ENCODE results near the gene CAMTA1. TPM values are rescaled to one million over a fixed set of nuclear protein-coding genes. Genes with fewer than 3 reads are reported as not detected.

CAMTA1 gene
- total and polyA plus RNA-seq, 9 of the 15 experiments (the other 6 are each of a cell fraction or from before 2014, with no cell fraction given), result 43.9 to 161 (median 65.9) TPM

- in situ Hi-C loops (cut with MboI), result no loop called here
- peaks cover 32 to 84% of the 10 kb centered on the region in 2 experiments; a peak in 4 of 5 replicates for H3K27me3 ChIP-seq (ENCODE audit: control insufficient read depth in 2 of 2, insufficient read depth in 2 of 2, low read length in 2 of 2)
- no peaks in the 10 kb centered on the region for H3K9me3 ChIP-seq (replicated peaks; ENCODE audit: control insufficient read depth, insufficient read depth, low read depth, low read length)
- H3K9me1 ChIP-seq (ENCODE audit: control insufficient read depth, insufficient read depth, low read length), result no peaks in the 10 kb centered on the region
- ChIA-PET CTCF (ENCODE audit: low intra/inter-chr PET ratio) (no interaction called here), POLR2A (no interaction called here)
- H3K4me3 ChIP-seq, result no peak overlapping the region
- peaks cover 11% of the 10 kb centered on the region for H4K20me1 ChIP-seq (replicated peaks; ENCODE audit: control insufficient read depth, insufficient read depth, low read length)
- BruUV-seq (replicated peaks), result no TSS peak
- no peaks in the 10 kb centered on the region for H3K36me3 ChIP-seq (ENCODE audit: control insufficient read depth, insufficient read depth, low read length)
- WGBS (ENCODE audit: insufficient coverage, low coverage, missing lambda C conversion rate), result 1% methylated on average over 30 of the region's 30 CpGs
- no peaks in the 10 kb centered on the region for H3K4me1 ChIP-seq (replicated peaks in 1 of 2; ENCODE audit: control insufficient read depth in 2 of 2, insufficient read depth in 2 of 2, low read length in 2 of 2)
- no peak overlapping the region for H3K27ac ChIP-seq (ENCODE audit: extremely low read depth, low read depth, low read length)
- DNase-seq (ENCODE audit: extremely low read depth in 1 of 4, low spot score in 3 of 4), result no peak
- no peak overlapping the region for H3K4me2 ChIP-seq (ENCODE audit: insufficient read depth, low read length)
- H2AFZ ChIP-seq (ENCODE audit: low read depth, low read length), result no peak overlapping the region
- FAIRE-seq, result no peak
- TF ChIP-seq NR0B1 (IDR thresholded peaks at IDR 0.05; ENCODE audit: partially characterized antibody) (no peak), RREB1 (CRISPR knock-in tag; IDR thresholded peaks at IDR 0.05) (no peak), UBTF (IDR thresholded peaks at IDR 0.05; ENCODE audit: borderline replicate concordance in 1 of 2, low read depth in 2 of 2, low read length in 2 of 2) (no peak), MED1 (CRISPR knock-in tag; IDR thresholded peaks at IDR 0.05; ENCODE audit: borderline replicate concordance) (no peak), CHD4 (IDR thresholded peaks at IDR 0.05; ENCODE audit: insufficient read depth, insufficient replicate concordance, low read depth, low read length, poor library complexity, severe bottlenecking) (no peak), NR1H2 (CRISPR knock-in tag; IDR thresholded peaks at IDR 0.05) (no peak), PHF8 (IDR thresholded peaks at IDR 0.05; ENCODE audit: borderline replicate concordance, low read length) (no peak), ZNF76 (CRISPR knock-in tag; IDR thresholded peaks at IDR 0.05; ENCODE audit: borderline replicate concordance) (no peak)
- no peak for ATAC-seq
- intact Hi-C loops (cut with micrococcal nuclease), result loop anchor here (10.0 kb wide), 1 partner anchor 190 kb away; no protein-coding TSS in a partner anchor
- no peaks in the 10 kb centered on the region for H3K79me2 ChIP-seq (ENCODE audit: control insufficient read depth, insufficient read depth, low read length)
- no peak overlapping the region for H3K9ac ChIP-seq (ENCODE audit: insufficient read depth in 1 of 2, low read depth in 2 of 2, low read length in 2 of 2)
Measured at GRCh38 chr1:7454895-7455784, 669.9 kb downstream of the CAMTA1 start.
